Naive thymus-derived CD8-positive, alpha-beta T cell (primary cell): Measurements from ENCODE around the gene IL31RA. TPM values are rescaled to one million over a fixed set of nuclear protein-coding genes. Genes with fewer than 3 reads are reported as not detected.

Experiments used
- ATAC-seq, 2 donors: fragments of 150-1000 bp; cut with Tn5 transposase in 1 of 2; sonication (Bioruptor Pico), chemical (Tn5 transposase) in 1 of 2; 1 replicate in 1 of 2; 2 replicates in 1 of 2; pipeline ENCODE4 v1.10.0; 2021; ENCODE audit warnings: mild to moderate bottlenecking in 2 of 2, moderate library complexity in 2 of 2
- POLR2A ChIA-PET: fragments of 350-600 bp; sonication (Branson Sonifier 250); formaldehyde crosslinking; loops from one replicate; lab custom pipeline; 2021; ENCODE audit warnings: antibody characterized with exemption; lab: Charles Lee
- DNase-seq, 10 donors: peaks; one replicate each; pipeline versions ENCODE4 v3.0.0 to v3.0.0-alpha.2; 2020 to 2022
- H3K27ac Mint-ChIP-seq, 10 donors: one replicate each; pipeline ENCODE4 v1.8.0; 2020 to 2022; ENCODE audit warnings: mild to moderate bottlenecking in 10 of 10, mixed read lengths in 10 of 10, moderate library complexity in 4 of 10, inconsistent platforms in 1 of 10
- H3K27me3 Mint-ChIP-seq, 5 donors: one replicate each; pipeline ENCODE4 v1.8.0; 2021 to 2022; ENCODE audit warnings: mixed read lengths in 5 of 5
- H3K36me3 Mint-ChIP-seq, 3 donors: one replicate each; pipeline ENCODE4 v1.8.0; 2020 to 2022; ENCODE audit warnings: mixed read lengths in 3 of 3, mild to moderate bottlenecking in 2 of 3, inconsistent platforms in 1 of 3
- H3K4me1 Mint-ChIP-seq, 4 donors: one replicate each; pipeline ENCODE4 v1.8.0; 2021 to 2022; ENCODE audit warnings: mixed read lengths in 4 of 4
- H3K4me3 Mint-ChIP-seq, 10 donors: one replicate each; pipeline ENCODE4 v1.8.0; 2020 to 2022; ENCODE audit warnings: mild to moderate bottlenecking in 10 of 10, mixed read lengths in 10 of 10, moderate library complexity in 6 of 10, inconsistent platforms in 1 of 10
- H3K9me3 Mint-ChIP-seq, 9 donors: one replicate each; pipeline ENCODE4 v1.8.0; 2020 to 2022; ENCODE audit warnings: mixed read lengths in 9 of 9, mild to moderate bottlenecking in 3 of 9, inconsistent platforms in 1 of 9, moderate library complexity in 1 of 9
- polyA plus RNA-seq, 3 donors: library from polyadenylated mRNA; unstranded; fragments of 300-500 nt; fragmentation: Illumina TruSeq; gene quantifications; one replicate each; pipeline ENCODE4 v1.2.3, GENCODE V29; 2021
- total RNA-seq, 8 experiments: library from RNA in 2 of 8; stranded (reverse) in 2 of 8; gene quantifications; one replicate each; pipeline ENCODE4 v1.2.3 and lab custom pipeline; 2021 to 2026

The IL31RA gene
- total and polyA plus RNA-seq, 5 experiments from 2014 or later, result not detected

- Mint-ChIP-seq H3K36me3 (no peaks in the 10 kb centered on the region), H3K4me1 (peaks cover 0 to 7% (median 3%) of the 10 kb centered on the region in 4 donors), H3K4me3 (no peak overlapping the region), H3K27me3 (peaks cover 2 to 12% (median 10%) of the 10 kb centered on the region in 5 donors), H3K27ac (no peak overlapping the region), H3K9me3 (peaks cover 0 to 3% (median 0%) of the 10 kb centered on the region in 9 donors)
- POLR2A ChIA-PET, result no interaction called here
- DNase-seq (no peak), ATAC-seq (no peak)
These were observed 44.2 kb downstream of the IL31RA start for GRCh38 chr5:55895346-55895745.

GRCh38 chr5:55896238-55896637, 45.1 kb downstream of the IL31RA start:
- ATAC-seq, result no peak
- Mint-ChIP-seq H3K27me3 (peaks cover 4 to 20% (median 10%) of the 10 kb centered on the region in 5 donors), H3K4me1 (peaks cover 0 to 7% (median 3%) of the 10 kb centered on the region in 4 donors), H3K36me3 (no peaks in the 10 kb centered on the region), H3K9me3 (peaks cover 0 to 3% (median 0%) of the 10 kb centered on the region in 9 donors), H3K27ac (no peak overlapping the region), H3K4me3 (no peak overlapping the region)
- POLR2A ChIA-PET, result no interaction called here
- no peak for DNase-seq

GRCh38 chr5:55896663-55897062, 45.5 kb downstream of the IL31RA start:
- H3K36me3 Mint-ChIP-seq, result no peaks in the 10 kb centered on the region
- no peak for ATAC-seq
- DNase-seq, result no peak
- POLR2A ChIA-PET, result no interaction called here
- H3K9me3 Mint-ChIP-seq, result peaks cover 0 to 3% (median 0%) of the 10 kb centered on the region in 9 donors
- H3K4me1 Mint-ChIP-seq, result peaks cover 0 to 7% (median 3%) of the 10 kb centered on the region in 4 donors
- peaks cover 4 to 21% (median 10%) of the 10 kb centered on the region in 5 donors for H3K27me3 Mint-ChIP-seq
- peak overlapping the region in 1 of 10 donors; percentile 27 for H3K27ac Mint-ChIP-seq
- H3K4me3 Mint-ChIP-seq, result no peak overlapping the region

GRCh38 chr5:55897206-55897894, 46.2 kb downstream of the IL31RA start:
- Mint-ChIP-seq H3K4me1 (peaks cover 0 to 7% (median 3%) of the 10 kb centered on the region in 4 donors), H3K4me3 (peak overlapping the region in 1 of 10 donors; percentile 59), H3K27me3 (peaks cover 4 to 21% (median 10%) of the 10 kb centered on the region in 5 donors), H3K27ac (peak overlapping the region in 2 of 10 donors; percentile 8 to 25), H3K36me3 (no peaks in the 10 kb centered on the region), H3K9me3 (peaks cover 0 to 3% (median 0%) of the 10 kb centered on the region in 9 donors)
- DNase-seq (no peak), ATAC-seq (no peak)
- POLR2A ChIA-PET, result no interaction called here

- Mint-ChIP-seq H3K4me3 (no peak overlapping the region), H3K27me3 (peaks cover 4 to 21% (median 10%) of the 10 kb centered on the region in 5 donors), H3K9me3 (peaks cover 0 to 3% (median 0%) of the 10 kb centered on the region in 9 donors), H3K4me1 (peaks cover 3 to 12% (median 8%) of the 10 kb centered on the region in 4 donors), H3K36me3 (no peaks in the 10 kb centered on the region), H3K27ac (no peak overlapping the region)
- DNase-seq (no peak), ATAC-seq (no peak)
- POLR2A ChIA-PET, result no interaction called here
These were observed 46.7 kb downstream of the IL31RA start for GRCh38 chr5:55897905-55898304.

GRCh38 chr5:55899344-55899743, 48.2 kb downstream of the IL31RA start:
- peaks cover 8 to 27% (median 20%) of the 10 kb centered on the region in 4 donors for H3K4me1 Mint-ChIP-seq
- POLR2A ChIA-PET, result no interaction called here
- DNase-seq (no peak), ATAC-seq (no peak)
- H3K9me3 Mint-ChIP-seq, result peaks cover 0 to 3% (median 0%) of the 10 kb centered on the region in 9 donors
- H3K27ac Mint-ChIP-seq, result no peak overlapping the region
- H3K27me3 Mint-ChIP-seq, result peaks cover 4 to 21% (median 10%) of the 10 kb centered on the region in 5 donors
- no peak overlapping the region for H3K4me3 Mint-ChIP-seq
- no peaks in the 10 kb centered on the region for H3K36me3 Mint-ChIP-seq

GRCh38 chr5:55900068-55900467, 48.9 kb downstream of the IL31RA start:
- DNase-seq, result no peak
- H3K9me3 Mint-ChIP-seq, result peaks cover 0 to 3% (median 0%) of the 10 kb centered on the region in 9 donors
- ATAC-seq, result no peak
- no peak overlapping the region for H3K4me3 Mint-ChIP-seq
- POLR2A ChIA-PET, result no interaction called here
- H3K27ac Mint-ChIP-seq, result no peak overlapping the region
- peaks cover 8 to 28% (median 20%) of the 10 kb centered on the region in 4 donors for H3K4me1 Mint-ChIP-seq
- peaks cover 4 to 21% (median 10%) of the 10 kb centered on the region in 5 donors for H3K27me3 Mint-ChIP-seq
- H3K36me3 Mint-ChIP-seq, result peaks cover 0 to under 1% (median 0%) of the 10 kb centered on the region in 3 donors

GRCh38 chr5:55900776-55901175, 49.6 kb downstream of the IL31RA start:
- Mint-ChIP-seq H3K4me1 (peaks cover 9 to 28% (median 20%) of the 10 kb centered on the region in 4 donors), H3K27me3 (peaks cover 4 to 21% (median 10%) of the 10 kb centered on the region in 5 donors), H3K9me3 (peaks cover 0 to 3% (median 0%) of the 10 kb centered on the region in 9 donors), H3K27ac (no peak overlapping the region), H3K4me3 (no peak overlapping the region), H3K36me3 (peaks cover 0 to 2% (median 0%) of the 10 kb centered on the region in 3 donors)
- DNase-seq, result no peak
- POLR2A ChIA-PET, result no interaction called here
- ATAC-seq, result no peak

- ATAC-seq, result no peak
- peaks cover 0 to 2% (median 0%) of the 10 kb centered on the region in 3 donors for H3K36me3 Mint-ChIP-seq
- peak overlapping the region in 6 of 10 donors; percentile 40 to 56 (median 50) for H3K4me3 Mint-ChIP-seq
These were observed 51.5 kb downstream of the IL31RA start for GRCh38 chr5:55902696-55903095.

GRCh38 chr5:55903121-55903701, 52.1 kb downstream of the IL31RA start:
- ATAC-seq, result peak; percentile 90 to 92
- POLR2A ChIA-PET, result no interaction called here
- H3K4me1 Mint-ChIP-seq, result peaks cover 10 to 20% (median 17%) of the 10 kb centered on the region in 4 donors
- peaks cover 0 to 2% (median 0%) of the 10 kb centered on the region in 3 donors for H3K36me3 Mint-ChIP-seq
- peak overlapping the region in 3 of 10 donors; percentile 14 to 74 (median 53) for H3K27ac Mint-ChIP-seq
- H3K9me3 Mint-ChIP-seq, result no peaks in the 10 kb centered on the region
- peak overlapping the region in 8 of 10 donors; percentile 30 to 68 (median 54) for H3K4me3 Mint-ChIP-seq
- peaks cover 0 to 10% (median 4%) of the 10 kb centered on the region in 5 donors for H3K27me3 Mint-ChIP-seq
- peak in 8 of 10 donors; percentile 14 to 70 (median 38) for DNase-seq

More at GRCh38 chr5:55902696-55903095, 51.5 kb downstream of the IL31RA start:
- DNase-seq, result no peak
- H3K4me1 Mint-ChIP-seq, result peaks cover 10 to 22% (median 17%) of the 10 kb centered on the region in 4 donors
- H3K27ac Mint-ChIP-seq, result peak overlapping the region in 2 of 10 donors; percentile 14 to 53
- H3K9me3 Mint-ChIP-seq, result no peaks in the 10 kb centered on the region
- POLR2A ChIA-PET, result no interaction called here
- peaks cover 0 to 13% (median 6%) of the 10 kb centered on the region in 5 donors for H3K27me3 Mint-ChIP-seq

GRCh38 chr5:55904152-55904551, 53.0 kb downstream of the IL31RA start:
- H3K27me3 Mint-ChIP-seq, result peaks cover 0 to 10% (median 2%) of the 10 kb centered on the region in 5 donors
- H3K9me3 Mint-ChIP-seq, result no peaks in the 10 kb centered on the region
- peaks cover 0 to 6% (median 0%) of the 10 kb centered on the region in 3 donors for H3K36me3 Mint-ChIP-seq
- no peak for DNase-seq
- no peak for ATAC-seq
- POLR2A ChIA-PET, result no interaction called here
- no peak overlapping the region for H3K27ac Mint-ChIP-seq
- H3K4me1 Mint-ChIP-seq, result peaks cover 10 to 20% (median 17%) of the 10 kb centered on the region in 4 donors
- peak overlapping the region in 2 of 10 donors; percentile 1 for H3K4me3 Mint-ChIP-seq

- H3K36me3 Mint-ChIP-seq, result peaks cover 0 to 7% (median 0%) of the 10 kb centered on the region in 3 donors
- DNase-seq (no peak), ATAC-seq (no peak)
- no peak overlapping the region for H3K27ac Mint-ChIP-seq
- POLR2A ChIA-PET, result interaction anchor here (0.7 kb wide), 3 partner anchors 256 to 333 kb away, joined by 5 to 6 read pairs (median 5); no protein-coding TSS in a partner anchor
- no peak overlapping the region for H3K4me3 Mint-ChIP-seq
- peaks cover 0 to 2% (median 0%) of the 10 kb centered on the region in 9 donors for H3K9me3 Mint-ChIP-seq
- peaks cover 0 to 10% (median 0%) of the 10 kb centered on the region in 5 donors for H3K27me3 Mint-ChIP-seq
- peaks cover 10 to 20% (median 17%) of the 10 kb centered on the region in 4 donors for H3K4me1 Mint-ChIP-seq
These were observed 54.1 kb downstream of the IL31RA start for GRCh38 chr5:55905251-55905650.
